Endodermal cell (in vitro differentiated cells): ENCODE results near the gene ANKRD44. TPM values are rescaled to one million over a fixed set of nuclear protein-coding genes. Genes with fewer than 3 reads are reported as not detected.

Source experiments
- DNase-seq: peaks from one replicate; pipeline ENCODE4 v3.0.0-alpha.2; 2017
- H3K27ac ChIP-seq: 2 replicates; pipeline ENCODE4 v1.5.1; 2013; ENCODE audit warnings: mild to moderate bottlenecking, low read depth, low read length, moderate library complexity
- H3K27me3 ChIP-seq: 2 replicates; pipeline ENCODE4 v1.6.1; 2013; ENCODE audit warnings: mild to moderate bottlenecking, low read length, moderate library complexity; ENCODE audit not compliant: insufficient read depth, control insufficient read depth, poor library complexity, severe bottlenecking
- H3K36me3 ChIP-seq: 2 replicates; pipeline ENCODE4 v1.7.0; 2013; ENCODE audit warnings: mild to moderate bottlenecking, low read length, moderate library complexity; ENCODE audit not compliant: control insufficient read depth, insufficient read depth
- H3K4me1 ChIP-seq: one replicate; pipeline ENCODE4 v1.7.0; 2013; ENCODE audit warnings: low read length; ENCODE audit not compliant: control insufficient read depth, insufficient read depth
- H3K4me3 ChIP-seq: 2 replicates; pipeline ENCODE4 v1.5.1; 2013; ENCODE audit warnings: mild to moderate bottlenecking, low read length, moderate library complexity
- H3K9ac ChIP-seq: 2 replicates; pipeline ENCODE4 v1.6.1; 2013; ENCODE audit warnings: mild to moderate bottlenecking, low read length, moderate library complexity; ENCODE audit not compliant: poor library complexity, severe bottlenecking; ENCODE audit errors: extremely low read depth
- H3K9me3 ChIP-seq: 2 replicates; pipeline ENCODE4 v1.6.1; 2013; ENCODE audit warnings: mild to moderate bottlenecking, low read length, moderate library complexity; ENCODE audit not compliant: control insufficient read depth
- H3K27ac Mint-ChIP-seq: 2 replicates; pipeline ENCODE4 v1.8.0; 2020; ENCODE audit warnings: mixed read lengths
- H3K27me3 Mint-ChIP-seq: 2 replicates; pipeline ENCODE4 v1.8.0; 2021; ENCODE audit warnings: mild to moderate bottlenecking, mixed read lengths; ENCODE audit not compliant: insufficient read depth
- H3K36me3 Mint-ChIP-seq: 2 replicates; pipeline ENCODE4 v1.8.0; 2020; ENCODE audit warnings: low read depth, mixed read lengths
- H3K4me1 Mint-ChIP-seq: 2 replicates; pipeline ENCODE4 v1.8.0; 2020; ENCODE audit warnings: mixed read lengths
- H3K4me3 Mint-ChIP-seq: 2 replicates; pipeline ENCODE4 v1.8.0; 2020; ENCODE audit warnings: mild to moderate bottlenecking, moderate library complexity, mixed read lengths
- H3K9me3 Mint-ChIP-seq: 2 replicates; pipeline ENCODE4 v1.8.0; 2020; ENCODE audit warnings: mild to moderate bottlenecking, mixed read lengths
- CTCF ChIP-seq: fragments of 200-600 bp; sonication (generic); conservative IDR thresholded peaks from 2 replicates; pipeline ENCODE4 v1.5.0; 2021; ENCODE audit warnings: antibody characterized with exemption, mild to moderate bottlenecking
- WGBS, 2 experiments: methylation state at CpG; one replicate each; pipeline versions ENCODE4 v1.1.5 to v1.1.7; 2013; ENCODE audit warnings: missing lambda C conversion rate in 2 of 2, mixed read lengths in 1 of 2; ENCODE audit not compliant: insufficient coverage in 1 of 2, insufficient read length in 1 of 2; 5-methylcytosine and 5-hydroxymethylcytosine counted together
- total RNA-seq, 2 donors: library from RNA; stranded (reverse); fragmentation: NEBNext Ultra II Directional in 1 of 2; extraction: Animal tissue kit (Norgen Biotek cat#: 25700) in 1 of 2; gene quantifications; 2 replicates in 1 of 2; 3 replicates in 1 of 2; pipeline ENCODE4 v1.2.1, GENCODE V29; 2021

ANKRD44 gene
- total RNA-seq, 2 donors from 2014 or later, result 6.2 to 10.6 TPM

- TF ChIP-seq CTCF, result no peak
- Mint-ChIP-seq H3K4me1 (peaks cover 6% of the 10 kb centered on the region), H3K27ac (no peak overlapping the region), H3K4me3 (no peak overlapping the region), H3K36me3 (no peaks in the 10 kb centered on the region), H3K27me3 (no peaks in the 10 kb centered on the region), H3K9me3 (no peaks in the 10 kb centered on the region)
- Histone ChIP-seq H3K36me3 (no peaks in the 10 kb centered on the region), H3K27ac (no peak overlapping the region), H3K4me3 (no peak overlapping the region), H3K9ac (no peak overlapping the region), H3K4me1 (no peaks in the 10 kb centered on the region), H3K9me3 (no peaks in the 10 kb centered on the region), H3K27me3 (no peaks in the 10 kb centered on the region)
- WGBS, 2 experiments, result 89% methylated on average over 2 of the region's 2 CpGs; no CpG with 5 or more reads in 1 of the 2 experiments
- no peak for DNase-seq
Observed at GRCh38 chr2:197281421-197281820, 29.2 kb downstream of the ANKRD44 start.

- no peak overlapping the region for H3K27ac Mint-ChIP-seq
Observed at GRCh38 chr2:197280015-197280702, 30.4 kb downstream of the ANKRD44 start.

More at GRCh38 chr2:197280015-197280702, 30.4 kb downstream of the ANKRD44 start:
- no peak overlapping the region for H3K4me3 Mint-ChIP-seq
- DNase-seq, result no peak
- 81 to 95% methylated on average over 9 to 13 of the region's 13 CpGs for WGBS, 2 experiments
- Histone ChIP-seq H3K4me1 (no peaks in the 10 kb centered on the region), H3K36me3 (no peaks in the 10 kb centered on the region), H3K9me3 (no peaks in the 10 kb centered on the region), H3K27ac (no peak overlapping the region), H3K9ac (no peak overlapping the region), H3K4me3 (no peak overlapping the region), H3K27me3 (no peaks in the 10 kb centered on the region)
- H3K36me3 Mint-ChIP-seq, result no peaks in the 10 kb centered on the region
- H3K9me3 Mint-ChIP-seq, result no peaks in the 10 kb centered on the region
- no peak for TF ChIP-seq CTCF
- peaks cover 6% of the 10 kb centered on the region for H3K4me1 Mint-ChIP-seq
- H3K27me3 Mint-ChIP-seq, result no peaks in the 10 kb centered on the region
